D721Med (cell line): Measurements from ENCODE around the gene FGGY.
"Not testable (repeated sequence)": the region's sequence is repeated elsewhere in the genome, so short reads cannot be mapped to it uniquely, and the experiment has no call there.

ENCODE experiments used
- DNase-seq: peaks from one replicate; pipeline ENCODE4 v3.0.0; 2011; ENCODE audit warnings: low spot score; ENCODE audit not compliant: insufficient read length
- FAIRE-seq: peaks from 2 replicates; lab custom pipeline; 2011; peaks lifted over from hg19 to GRCh38; lab: Jason Lieb, UNC
- CTCF ChIP-seq: IDR thresholded peaks from 2 replicates; pipeline ENCODE4 v1.5.1; 2012; ENCODE audit warnings: mild to moderate bottlenecking, control low read depth; ENCODE audit not compliant: insufficient read depth; ENCODE audit errors: missing control alignments

The FGGY gene

GRCh38 chr1:59468828-59469428 lies 172.0 kb downstream of the FGGY start:
- FAIRE-seq (no peak), DNase-seq (no peak)

GRCh38 chr1:59471991-59472570 lies 175.2 kb downstream of the FGGY start:
- DNase-seq = not testable (repeated sequence)

More at GRCh38 chr1:59468828-59469428, 172.0 kb downstream of the FGGY start:
- no peak for TF ChIP-seq CTCF

GRCh38 chr1:59473831-59474230 lies 176.9 kb downstream of the FGGY start:
- no peak for TF ChIP-seq CTCF
- no peak for FAIRE-seq
- no peak for DNase-seq

More at GRCh38 chr1:59471991-59472570, 175.2 kb downstream of the FGGY start:
- FAIRE-seq = not testable (repeated sequence)

- DNase-seq (no peak), FAIRE-seq (no peak)
- TF ChIP-seq CTCF = no peak
Measured at GRCh38 chr1:59474496-59474895, 177.6 kb downstream of the FGGY start.

GRCh38 chr1:59475737-59476136 lies 178.8 kb downstream of the FGGY start:
- TF ChIP-seq CTCF = no peak
- DNase-seq (no peak), FAIRE-seq (no peak)

GRCh38 chr1:59477286-59477685 lies 180.4 kb downstream of the FGGY start:
- TF ChIP-seq CTCF = no peak
- FAIRE-seq = no peak
- DNase-seq = no peak

GRCh38 chr1:59477867-59478266 lies 181.0 kb downstream of the FGGY start:
- TF ChIP-seq CTCF = no peak
- FAIRE-seq (no peak), DNase-seq (no peak)
